IPS-NIHi11 (cell line): ENCODE measurements around the gene KRT8.

Experiments used
- DNase-seq: peaks from one replicate; pipeline ENCODE4 v3.0.0; 2012; ENCODE audit warnings: mixed read lengths, low spot score

KRT8 gene

GRCh38 chr12:52847335-52848102 lies 57.4 kb downstream of the KRT8 start:
- peak; percentile 55 for DNase-seq
